PC-3 (cell line): Measurements from ENCODE around the gene DNAH10. TPM values are rescaled to one million over a fixed set of nuclear protein-coding genes. Genes with fewer than 3 reads are reported as not detected.

Source experiments
- ATAC-seq: fragments of 200-7000 bp; cut with Tn5 transposase; 2 replicates; pipeline ENCODE4 v1.9.1; 2020; ENCODE audit warnings: mild to moderate bottlenecking, moderate library complexity
- BruUV-seq: library from RNA; stranded (reverse); fragments of 400-500 nt; replicated peaks from 2 replicates; lab custom pipeline; 2021; lab: Mats Ljungman, UMichigan
- CTCF ChIA-PET: fragments of 300-600 bp; sonication (Branson Sonifier 250); formaldehyde crosslinking; loops from one replicate; lab custom pipeline; 2022; ENCODE audit warnings: antibody characterized with exemption; lab: Charles Lee
- POLR2A ChIA-PET: fragments of 300-600 bp; sonication (Branson Sonifier 250); formaldehyde crosslinking; loops from one replicate; lab custom pipeline; 2022; ENCODE audit warnings: antibody characterized with exemption; ENCODE audit not compliant: unreplicated experiment; lab: Charles Lee
- DNase-seq: peaks from one replicate; pipeline ENCODE4 v3.0.0-alpha.2; 2015
- H2AFZ ChIP-seq: fragments of 300-600 bp; sonication (generic); 2 replicates; pipeline ENCODE4 v1.6.0; 2016; ENCODE audit warnings: antibody characterized with exemption, low read length
- H3F3A ChIP-seq: fragments of 300-600 bp; sonication (generic); one replicate; pipeline ENCODE4 v1.6.0; 2017; ENCODE audit warnings: antibody characterized with exemption, low read length, control low read depth, mild to moderate bottlenecking; ENCODE audit not compliant: unreplicated experiment
- H3K27ac ChIP-seq: fragments of 300-600 bp; sonication (generic); 2 replicates; pipeline ENCODE4 v1.5.1; 2016; ENCODE audit warnings: mild to moderate bottlenecking, low read length
- H3K27me3 ChIP-seq: fragments of 300-600 bp; sonication (generic); 2 replicates; pipeline ENCODE4 v1.6.1; 2016; ENCODE audit warnings: low read length, mixed read lengths
- H3K36me3 ChIP-seq: fragments of 300-600 bp; sonication (generic); 2 replicates; pipeline ENCODE4 v1.6.1; 2016; ENCODE audit warnings: low read depth, mixed run types, low read length, mixed read lengths
- H3K4me1 ChIP-seq: fragments of 300-600 bp; sonication (generic); 2 replicates; pipeline ENCODE4 v1.5.1; 2016; ENCODE audit warnings: low read length; ENCODE audit not compliant: insufficient read depth
- H3K4me2 ChIP-seq: fragments of 300-600 bp; sonication (generic); 2 replicates; pipeline ENCODE4 v1.6.0; 2016; ENCODE audit warnings: low read length
- H3K4me3 ChIP-seq: fragments of 300-600 bp; sonication (generic); 2 replicates; pipeline ENCODE4 v1.5.1; 2016; ENCODE audit warnings: mild to moderate bottlenecking, low read length, mixed read lengths
- H3K79me2 ChIP-seq: fragments of 300-600 bp; sonication (generic); 2 replicates; pipeline ENCODE4 v1.6.1; 2017; ENCODE audit warnings: low read length, mixed read lengths
- H3K9ac ChIP-seq: fragments of 300-600 bp; sonication (generic); 2 replicates; pipeline ENCODE4 v1.6.0; 2016; ENCODE audit warnings: mild to moderate bottlenecking, low read length
- H3K9me2 ChIP-seq: fragments of 300-600 bp; sonication (generic); replicated peaks from 2 replicates; pipeline ENCODE4 v1.6.1; 2016; ENCODE audit warnings: mixed run types, low read length, mixed read lengths
- H3K9me3 ChIP-seq: fragments of 300-600 bp; sonication (generic); 2 replicates; pipeline ENCODE4 v1.6.1; 2016; ENCODE audit warnings: low read length, mixed read lengths
- H4K20me1 ChIP-seq: fragments of 300-600 bp; sonication (generic); 2 replicates; pipeline ENCODE4 v1.6.1; 2016; ENCODE audit warnings: low read length, mixed read lengths
- CTCF ChIP-seq: fragments of 300-600 bp; sonication (generic); conservative IDR thresholded peaks from 2 replicates; pipeline ENCODE4 v1.5.1; 2017; ENCODE audit warnings: antibody characterized with exemption, low read depth, mild to moderate bottlenecking, low read length
- EZH2 ChIP-seq: fragments of 300-600 bp; sonication (generic); IDR thresholded peaks from one replicate; pipeline ENCODE4 v1.6.1; 2017; ENCODE audit warnings: antibody characterized with exemption, mild to moderate bottlenecking, low read length; ENCODE audit not compliant: unreplicated experiment
- EZH2phosphoT487 ChIP-seq: fragments of 300-600 bp; sonication (generic); IDR thresholded peaks from 2 replicates; pipeline ENCODE4 v1.6.1; 2018; ENCODE audit warnings: mild to moderate bottlenecking, antibody characterized with exemption, low read length, borderline replicate concordance
- intact Hi-C: fragments of 100-400 bp; cut with micrococcal nuclease; formaldehyde crosslinking; loops from 2 replicates; pipeline ENCODE4 v1.9.0; 2023
- total RNA-seq: library from RNA; depleted of rRNA; stranded (reverse); fragments of >200 nt; gene quantifications from 2 replicates; pipeline ENCODE4 v1.2.3, GENCODE V29; 2014

DNAH10 gene
- total RNA-seq, 1 experiment from 2014 or later, result 0.15 TPM

DNA sequence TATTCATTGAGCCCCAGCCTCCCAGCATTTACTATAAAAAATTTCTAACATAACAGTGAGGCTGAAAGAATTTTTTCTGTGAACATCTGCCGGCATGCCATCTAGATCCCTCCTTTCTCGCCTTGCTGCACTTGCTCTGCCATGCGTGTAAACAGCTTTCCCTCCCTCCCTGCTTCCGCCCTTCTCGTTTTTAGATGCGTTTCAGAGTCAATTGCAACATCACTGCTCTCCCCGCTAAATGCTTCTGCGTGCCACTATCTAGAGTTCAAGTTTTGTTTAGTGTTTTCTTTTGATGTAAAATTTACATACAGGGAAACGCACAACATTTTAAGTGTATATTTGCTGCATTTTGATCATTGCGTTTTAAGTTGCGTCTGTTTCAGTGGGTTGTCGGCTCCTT is 126.9 kb downstream of the DNAH10 start:
- no peak for ATAC-seq
- Histone ChIP-seq H3K27me3 (peaks cover 51% of the 10 kb centered on the region), H3K9me3 (no peaks in the 10 kb centered on the region), H3K79me2 (no peaks in the 10 kb centered on the region), H2AFZ (no peak overlapping the region), H3K9ac (no peak overlapping the region), H3F3A (no peaks in the 10 kb centered on the region), H3K9me2 (no peaks in the 10 kb centered on the region), H3K4me2 (no peak overlapping the region), H3K27ac (no peak overlapping the region), H4K20me1 (no peaks in the 10 kb centered on the region), H3K4me1 (no peaks in the 10 kb centered on the region), H3K4me3 (no peak overlapping the region), H3K36me3 (no peaks in the 10 kb centered on the region)
- BruUV-seq, result no TSS peak
- TF ChIP-seq EZH2phosphoT487, result no peak
- TF ChIP-seq CTCF, result no peak
- no peak for TF ChIP-seq EZH2
- POLR2A ChIA-PET, result no interaction called here
- CTCF ChIA-PET, result no interaction called here
- intact Hi-C loops, result no loop called here
- no peak for DNase-seq

GRCh38 chr12:123889848-123890535 is 127.9 kb downstream of the DNAH10 start:
- H3K27ac ChIP-seq, result no peak overlapping the region
- no peaks in the 10 kb centered on the region for H4K20me1 ChIP-seq
- H3K79me2 ChIP-seq, result no peaks in the 10 kb centered on the region
- no TSS peak for BruUV-seq
- no peak for DNase-seq
- no peaks in the 10 kb centered on the region for H3F3A ChIP-seq
- H3K4me1 ChIP-seq, result no peaks in the 10 kb centered on the region
- ChIA-PET POLR2A (interaction anchor here (0.6 kb wide), 1 partner anchor 99 kb away, joined by 5 read pairs; no protein-coding TSS in a partner anchor), CTCF (no interaction called here)
- H3K36me3 ChIP-seq, result no peaks in the 10 kb centered on the region
- no peaks in the 10 kb centered on the region for H3K9me2 ChIP-seq
- no peak for ATAC-seq
- TF ChIP-seq EZH2phosphoT487, result no peak
- no peak for TF ChIP-seq CTCF
- TF ChIP-seq EZH2, result no peak
- no peaks in the 10 kb centered on the region for H3K9me3 ChIP-seq
- H3K4me3 ChIP-seq, result no peak overlapping the region
- no peak overlapping the region for H2AFZ ChIP-seq
- H3K27me3 ChIP-seq, result peaks cover 41% of the 10 kb centered on the region
- no peak overlapping the region for H3K9ac ChIP-seq
- intact Hi-C loops, result no loop called here
- H3K4me2 ChIP-seq, result no peak overlapping the region

GRCh38 chr12:123890536-123890902 is 128.4 kb downstream of the DNAH10 start:
- Histone ChIP-seq H3K79me2 (no peaks in the 10 kb centered on the region), H3K27ac (no peak overlapping the region), H3K9ac (no peak overlapping the region), H3K9me3 (no peaks in the 10 kb centered on the region), H3K36me3 (no peaks in the 10 kb centered on the region), H4K20me1 (no peaks in the 10 kb centered on the region), H3K4me1 (no peaks in the 10 kb centered on the region), H3F3A (no peaks in the 10 kb centered on the region), H3K4me3 (no peak overlapping the region), H3K9me2 (no peaks in the 10 kb centered on the region), H2AFZ (no peak overlapping the region), H3K27me3 (peaks cover 36% of the 10 kb centered on the region), H3K4me2 (no peak overlapping the region)
- no TSS peak for BruUV-seq
- TF ChIP-seq EZH2, result no peak
- TF ChIP-seq EZH2phosphoT487, result no peak
- no peak for TF ChIP-seq CTCF
- ChIA-PET CTCF (no interaction called here), POLR2A (no interaction called here)
- intact Hi-C loops, result no loop called here
- ATAC-seq (no peak), DNase-seq (no peak)
